ENCODE results near the gene MBTPS1.
A peak's percentile ranks its signal among the peaks of the same experiment; 100 is the strongest.
"Not testable (repeated sequence)": the region's sequence is repeated elsewhere in the genome, so short reads cannot be mapped to it uniquely, and the experiment has no call there.

Gene MBTPS1

DNA sequence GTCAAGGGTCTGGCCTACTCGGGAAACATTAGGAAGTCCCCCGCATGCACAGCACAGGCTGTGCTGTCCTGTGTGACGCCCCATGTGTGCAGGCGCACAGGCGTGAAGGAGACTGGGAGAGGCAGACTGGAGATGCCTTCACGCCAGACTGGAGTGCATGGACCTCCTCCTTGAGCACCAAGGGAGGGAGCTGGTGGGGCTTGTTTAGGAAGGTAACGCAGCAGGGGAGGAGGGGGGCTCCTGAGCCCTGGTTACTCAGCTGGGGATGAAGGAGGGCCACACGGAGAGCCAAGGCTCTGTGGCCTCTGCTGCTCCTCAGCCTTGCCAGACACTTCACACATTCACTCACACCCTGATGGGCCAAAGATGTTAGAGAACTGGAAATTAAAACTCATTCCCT is 20.5 kb upstream of the MBTPS1 start:
- no peak for DNase-seq

DNA sequence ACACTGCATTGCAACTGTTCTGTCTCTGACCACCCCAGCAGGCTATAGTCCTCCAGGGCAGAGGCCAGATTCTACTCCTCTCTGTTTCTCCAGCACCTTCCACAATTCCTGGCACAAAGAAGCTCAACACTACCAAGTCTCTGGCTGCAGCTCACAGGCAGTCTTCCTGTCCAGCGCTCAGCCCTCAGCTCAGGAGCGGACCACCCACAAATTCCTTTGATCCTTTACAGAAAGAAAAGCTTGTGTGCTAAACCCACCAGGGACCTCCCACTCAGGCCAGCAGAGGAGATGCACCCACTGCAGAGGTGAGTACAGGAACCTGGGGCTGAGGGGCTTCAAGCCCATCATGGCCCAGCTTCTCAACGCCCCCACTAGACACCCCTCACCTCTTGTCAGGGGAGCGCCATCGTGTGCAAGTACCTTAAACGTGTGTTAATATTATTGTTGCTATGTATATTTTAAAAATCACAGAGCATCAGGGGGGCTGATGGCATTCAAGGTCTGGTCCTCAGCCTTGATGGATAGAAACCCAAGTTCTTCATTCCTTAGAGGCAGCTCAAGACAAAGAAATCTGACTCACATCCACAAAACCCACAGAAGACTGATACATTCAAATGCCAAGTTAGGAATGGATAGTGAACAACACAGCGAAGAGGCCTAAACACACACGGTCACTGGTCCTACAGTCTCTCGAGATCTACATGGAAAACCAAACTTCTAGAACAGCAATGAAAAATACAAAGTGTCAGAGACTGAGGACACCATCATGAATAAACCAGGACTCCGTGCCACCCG is 19.8 kb upstream of the MBTPS1 start:
- no peak for DNase-seq

DNA sequence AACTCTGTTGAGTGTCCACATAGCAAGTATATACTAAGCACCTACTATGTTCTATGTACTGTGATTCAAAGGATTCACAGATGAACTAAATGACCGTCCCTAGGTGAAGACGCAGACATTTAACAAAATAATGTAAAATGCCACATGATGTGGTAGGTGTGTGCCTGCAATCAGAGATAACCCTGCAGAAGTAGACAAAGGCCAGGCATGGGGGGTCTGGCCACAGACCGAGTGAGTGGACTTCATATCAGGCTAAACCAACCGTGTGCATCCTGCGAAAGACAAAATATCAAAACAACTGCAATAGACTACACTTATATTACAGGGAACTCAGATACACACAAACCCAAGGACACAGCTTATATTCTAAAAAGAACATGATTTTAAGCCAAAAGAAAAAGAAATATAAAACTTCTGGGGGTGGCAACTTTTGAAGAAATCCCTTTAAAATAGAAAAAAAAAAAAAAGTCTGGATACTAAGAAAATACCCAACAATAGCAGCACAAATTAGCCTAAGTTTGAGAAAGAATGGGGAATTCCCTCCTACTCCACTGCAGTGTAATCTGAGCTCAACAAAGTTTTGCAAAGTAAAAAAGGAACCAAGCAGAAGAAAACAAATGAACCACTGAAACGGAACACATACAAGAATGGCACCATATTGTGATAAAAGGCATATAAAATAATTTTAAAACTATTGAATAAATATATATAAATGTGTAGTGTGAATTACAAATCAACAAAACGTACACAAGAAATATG is 16.0 kb upstream of the MBTPS1 start:
- DNase-seq, result no peak

DNA sequence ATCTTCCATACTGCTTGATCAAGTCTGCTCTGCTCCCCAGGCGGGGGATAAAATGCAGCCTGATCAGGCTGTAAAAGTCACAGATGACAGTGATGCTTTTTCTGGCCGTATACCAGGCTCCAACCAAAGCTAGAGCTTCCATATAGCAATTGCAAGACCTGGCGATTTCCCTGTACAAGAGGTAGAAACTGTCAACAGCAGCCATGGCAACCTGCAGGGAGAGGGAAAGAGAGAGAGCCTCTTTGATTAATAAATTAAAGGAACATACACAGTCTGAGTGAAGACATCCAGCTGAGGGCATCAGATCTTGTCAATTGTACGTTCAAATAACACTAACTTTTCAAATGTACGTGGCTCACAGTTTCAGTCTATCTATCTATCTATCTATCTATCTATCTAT is 14.4 kb upstream of the MBTPS1 start:
- peak in 1 of 51 donors; percentile 7 for DNase-seq

DNA sequence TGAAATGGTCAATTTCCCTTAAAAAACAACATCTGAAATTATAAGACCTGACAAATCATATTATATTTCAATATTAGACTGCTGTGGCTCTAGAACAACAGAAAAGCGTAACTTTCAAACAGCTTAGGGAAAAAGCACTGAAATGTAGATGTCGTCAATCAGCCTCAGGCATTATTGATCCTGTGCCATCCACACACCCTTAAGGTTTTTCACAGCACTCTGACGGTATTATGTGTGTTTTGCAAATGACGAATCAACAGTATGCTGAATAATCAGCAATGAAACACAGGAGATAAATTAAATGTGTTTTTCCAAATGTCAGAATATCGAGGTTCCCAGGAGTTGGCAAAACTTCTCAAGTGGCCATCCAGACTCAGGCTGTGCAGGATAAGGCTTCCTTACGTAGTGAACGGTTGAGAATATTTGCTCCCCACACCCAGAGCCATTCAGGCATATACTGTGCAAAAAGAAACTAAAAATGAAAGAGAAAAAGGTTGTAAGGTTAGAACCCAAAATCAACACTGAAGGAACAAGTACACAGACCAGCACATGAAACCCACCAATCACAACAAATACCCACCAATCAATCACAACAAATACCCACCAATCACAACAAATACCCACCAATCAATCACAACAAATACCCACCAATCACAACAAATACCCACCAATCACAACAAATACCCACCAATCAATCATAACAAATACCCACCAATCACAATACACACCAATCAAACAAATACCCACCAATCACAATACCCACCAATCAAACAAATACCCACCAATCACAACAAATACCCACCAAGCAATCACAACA is 7.7 kb upstream of the MBTPS1 start:
- no peak for DNase-seq

DNA sequence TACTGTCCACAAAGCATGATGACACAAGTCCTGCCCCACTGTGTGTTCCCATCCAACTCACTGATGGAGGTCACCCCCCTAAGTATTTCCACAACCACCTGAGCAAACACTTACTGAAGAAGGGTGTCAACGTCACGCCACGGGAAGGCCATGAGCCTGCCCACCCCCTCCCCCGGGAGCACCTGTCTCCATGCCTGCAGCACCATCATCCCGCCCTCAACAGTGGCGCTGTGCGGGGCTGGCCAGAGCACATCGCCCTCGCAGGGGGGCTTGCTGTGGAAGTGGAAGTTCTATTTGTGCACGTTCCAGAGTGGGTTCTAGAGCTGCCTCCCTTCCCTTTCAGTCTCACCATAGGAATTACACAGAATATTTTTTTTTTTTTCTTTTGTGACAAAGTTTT is 4.3 kb upstream of the MBTPS1 start:
- no peak for DNase-seq

DNA sequence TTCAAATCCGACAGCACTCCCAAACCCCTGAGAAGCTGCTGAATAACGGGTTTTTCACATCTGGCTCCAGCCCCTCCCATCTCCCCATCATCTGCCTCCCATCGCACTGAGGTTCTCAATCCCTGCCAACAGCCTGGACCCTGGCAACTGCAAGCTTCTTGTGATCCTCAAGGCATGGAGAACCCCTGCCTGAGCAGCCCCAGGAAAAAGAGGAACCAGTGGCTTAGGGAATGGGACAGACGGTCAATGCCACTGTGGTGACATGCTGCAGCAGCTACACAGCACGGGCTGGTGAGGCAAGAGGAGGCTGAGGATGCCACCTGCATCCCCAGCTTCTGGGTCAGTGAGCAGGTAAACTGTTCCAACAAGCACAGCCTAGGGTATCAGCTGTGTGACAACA is 3.3 kb upstream of the MBTPS1 start:
- no peak for DNase-seq

DNA sequence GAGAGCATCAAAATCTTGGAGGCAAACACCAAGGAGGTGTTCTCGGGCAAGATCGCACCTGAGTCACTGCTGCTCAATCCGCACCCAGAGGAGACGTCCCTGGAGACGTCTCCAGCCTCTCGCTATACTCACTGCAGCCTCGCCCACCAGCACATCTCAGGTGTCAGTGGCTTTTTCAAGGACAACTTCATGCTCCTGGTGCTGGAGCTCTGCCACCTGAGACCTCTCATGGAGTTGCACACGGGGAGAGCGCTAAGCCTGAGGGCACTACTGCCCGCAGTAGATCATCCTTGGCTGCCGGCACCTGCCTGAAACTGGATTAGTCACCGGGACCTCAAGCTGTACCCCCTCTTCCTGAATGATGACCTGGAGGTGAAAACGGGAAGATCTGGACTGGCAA is 2.6 kb upstream of the MBTPS1 start:
- no peak for DNase-seq

DNA sequence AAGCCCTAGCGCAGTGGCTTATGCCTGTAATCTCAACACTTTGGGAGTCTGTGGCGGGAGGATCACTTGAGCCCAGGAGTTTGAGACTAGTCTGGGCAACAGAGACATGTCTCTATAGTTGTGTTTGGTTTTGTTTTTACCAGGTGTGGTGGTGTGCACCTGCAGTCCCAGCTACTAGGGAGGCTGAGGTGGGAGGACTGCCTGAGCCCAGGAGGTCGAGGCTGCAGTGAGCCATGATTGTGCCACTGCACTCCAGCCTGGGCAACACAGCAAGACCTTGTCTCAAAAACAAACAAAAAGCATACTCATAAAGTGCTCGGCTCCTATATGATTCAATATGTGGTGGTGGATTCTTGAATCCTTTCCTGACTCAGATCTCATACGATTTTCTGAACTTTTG is 1.6 kb upstream of the MBTPS1 start:
- DNase-seq, result not testable (repeated sequence)

DNA sequence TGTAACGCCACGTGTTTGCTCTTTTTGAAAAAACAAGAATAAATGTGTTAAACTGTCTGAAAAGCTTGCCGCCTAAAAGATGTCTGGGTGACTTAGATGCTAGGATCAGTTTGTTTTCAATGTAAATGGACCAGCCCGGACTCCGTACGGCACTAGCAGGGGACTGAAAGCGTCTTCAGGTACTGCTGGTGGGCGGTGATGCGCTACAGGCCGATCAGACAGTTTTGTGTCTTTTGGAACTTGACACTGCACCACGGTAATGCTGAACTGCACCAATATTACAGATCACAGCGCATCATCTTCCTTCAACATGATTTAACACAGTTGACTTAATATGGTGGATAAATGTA is 727 bp upstream of the MBTPS1 start:
- DNase-seq, result peak in 11 of 51 donors; percentile 30 to 77 (median 46)

DNA sequence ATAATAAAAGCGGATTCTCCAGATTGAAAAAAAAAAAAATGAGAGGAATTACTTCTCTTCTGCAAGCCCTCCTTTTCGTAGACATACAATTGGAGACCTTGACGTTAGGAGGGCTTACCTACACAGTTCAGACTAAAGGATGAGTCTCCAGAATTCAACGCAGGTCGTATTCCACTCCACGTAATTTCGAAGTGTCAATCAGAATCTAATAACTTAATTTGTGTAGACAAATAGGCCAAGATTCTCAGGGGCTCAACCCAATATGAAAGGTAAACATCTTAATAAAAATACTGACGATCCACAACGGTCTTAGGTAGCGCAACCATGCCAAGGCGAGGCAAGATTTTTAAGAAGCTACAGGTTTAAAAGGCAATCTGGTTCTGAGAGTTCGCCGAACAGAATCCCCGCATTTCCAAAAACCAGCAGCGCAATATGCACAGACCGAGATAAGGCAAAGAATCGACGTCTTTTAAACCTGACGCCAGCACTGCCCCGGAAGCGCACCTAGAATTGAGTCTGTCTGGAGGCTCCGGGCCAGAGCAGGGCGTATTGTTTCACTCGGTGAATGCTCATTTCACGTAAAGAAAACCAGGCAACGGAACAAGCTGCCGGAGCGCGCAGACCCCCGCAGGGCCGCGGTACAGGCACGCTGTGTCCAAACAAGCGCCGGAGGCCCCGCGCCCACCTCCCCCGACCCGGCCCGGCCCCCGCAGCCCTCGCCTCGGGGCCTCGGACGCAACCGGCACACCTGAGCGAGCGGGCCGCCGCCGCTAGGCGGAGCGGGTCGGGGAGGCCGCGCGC is 623 bp downstream of the MBTPS1 start:
- DNase-seq, result peak in 10 of 51 donors; percentile 32 to 65 (median 44)

DNA sequence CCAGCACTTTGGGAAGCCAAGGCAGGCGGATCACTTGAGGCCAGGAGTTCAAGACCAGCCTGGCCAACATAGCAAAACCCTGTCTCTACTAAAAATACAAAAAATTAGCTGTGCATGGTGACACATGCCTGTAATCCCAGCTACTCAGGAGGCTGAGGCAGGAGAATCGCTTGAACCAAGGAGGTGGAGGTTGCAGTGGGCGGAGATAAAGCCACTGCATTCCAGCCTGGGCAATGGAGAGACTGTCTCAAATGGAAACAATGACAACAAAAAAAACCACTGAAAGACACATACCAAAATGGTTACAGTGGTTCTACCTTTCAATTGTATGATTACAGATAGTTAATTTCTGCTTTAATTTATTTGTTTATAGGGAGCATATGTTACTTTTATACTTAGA is 4.8 kb downstream of the MBTPS1 start:
- not testable (repeated sequence) for DNase-seq

DNA sequence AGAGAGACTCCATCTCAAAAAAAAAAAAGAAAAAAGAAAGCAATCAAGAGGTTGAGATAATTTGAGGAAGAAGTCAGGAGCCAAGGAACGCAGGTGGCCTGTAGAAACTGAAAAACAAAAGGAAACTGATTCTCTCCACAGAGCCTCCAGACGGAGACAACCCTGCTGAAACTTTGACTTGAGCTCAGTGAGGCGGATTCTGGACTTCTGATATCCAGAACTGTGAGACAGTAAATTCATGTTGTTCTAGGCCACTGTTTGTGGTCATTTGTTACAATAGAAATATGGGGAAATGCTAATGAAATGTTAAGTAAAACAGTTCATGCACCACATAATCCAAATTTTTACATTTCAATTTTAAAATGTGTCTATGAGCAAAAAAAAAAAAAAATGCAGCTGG is 5.2 kb downstream of the MBTPS1 start:
- no peak for DNase-seq

DNA sequence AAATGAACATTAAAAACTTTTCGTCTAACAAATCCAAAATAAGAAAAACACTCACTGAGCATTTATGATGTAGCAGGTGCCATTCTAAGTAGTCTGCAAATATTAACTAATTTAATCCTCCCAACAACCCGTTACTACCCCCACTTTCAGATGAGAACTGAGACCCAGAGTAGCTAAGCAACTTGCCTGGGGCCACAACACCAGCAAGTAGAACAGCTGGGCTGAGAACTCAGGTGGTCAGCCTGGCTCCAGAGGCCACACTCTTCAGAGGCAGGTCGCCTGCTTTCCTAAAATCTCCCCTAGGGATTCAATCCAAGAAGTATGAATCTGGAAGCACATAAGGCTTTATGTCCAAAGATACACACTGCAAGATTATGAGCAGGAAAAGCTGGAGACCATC is 6.2 kb downstream of the MBTPS1 start:
- no peak for DNase-seq

DNA sequence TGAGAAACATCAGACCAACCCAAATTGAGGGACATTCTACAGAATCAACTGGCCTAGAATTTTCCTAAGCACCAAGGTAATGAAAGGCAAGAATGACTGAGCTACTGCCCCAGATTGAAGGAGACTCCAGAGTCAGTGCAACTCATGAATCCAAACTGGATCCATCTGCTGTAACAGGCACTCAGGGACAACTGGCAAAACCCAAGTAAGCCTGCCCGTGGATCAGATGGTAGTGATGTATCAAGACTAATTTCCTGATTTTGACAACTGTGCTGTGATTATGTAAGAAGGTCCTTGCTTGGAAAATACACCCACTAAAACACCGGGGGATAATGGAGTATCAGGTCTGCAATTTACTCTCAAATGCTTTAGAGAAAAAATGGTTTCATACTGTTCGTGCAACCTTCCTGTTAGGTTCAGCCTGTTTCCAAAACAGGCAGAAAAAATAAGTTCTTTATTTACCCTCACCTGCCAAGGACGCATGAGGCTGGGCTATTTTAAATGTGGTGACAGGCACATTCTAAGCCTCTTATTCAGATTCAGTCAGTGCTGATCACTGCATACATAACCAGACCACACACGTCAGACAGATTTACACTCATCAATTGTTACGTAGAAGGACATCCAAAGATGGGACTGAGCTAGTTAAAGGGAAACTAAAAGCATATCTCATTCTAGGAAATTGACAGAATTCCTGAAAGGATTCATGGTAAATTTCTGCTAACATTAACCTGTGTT is 7.0 kb downstream of the MBTPS1 start:
- DNase-seq, result peak in 1 of 51 donors; percentile 30

DNA sequence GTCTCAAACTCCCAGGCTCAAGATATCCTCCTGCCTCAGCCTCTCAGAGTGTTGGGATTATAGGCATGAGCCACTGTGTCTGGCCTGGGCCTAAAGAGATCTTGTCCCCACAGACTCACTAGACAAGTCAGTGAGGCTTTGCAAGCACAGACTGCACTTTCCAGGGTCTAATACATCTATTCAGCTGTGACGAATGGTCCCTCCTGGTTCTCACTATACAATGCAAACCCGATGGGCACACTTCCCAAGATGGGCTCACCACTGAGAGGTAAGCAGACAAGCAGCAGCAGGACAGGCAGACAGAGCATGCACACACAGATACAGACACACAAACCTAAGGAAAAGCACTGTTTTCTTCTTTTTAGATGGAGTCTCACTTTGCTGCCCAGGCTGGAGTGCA is 8.8 kb downstream of the MBTPS1 start:
- no peak for DNase-seq

DNA sequence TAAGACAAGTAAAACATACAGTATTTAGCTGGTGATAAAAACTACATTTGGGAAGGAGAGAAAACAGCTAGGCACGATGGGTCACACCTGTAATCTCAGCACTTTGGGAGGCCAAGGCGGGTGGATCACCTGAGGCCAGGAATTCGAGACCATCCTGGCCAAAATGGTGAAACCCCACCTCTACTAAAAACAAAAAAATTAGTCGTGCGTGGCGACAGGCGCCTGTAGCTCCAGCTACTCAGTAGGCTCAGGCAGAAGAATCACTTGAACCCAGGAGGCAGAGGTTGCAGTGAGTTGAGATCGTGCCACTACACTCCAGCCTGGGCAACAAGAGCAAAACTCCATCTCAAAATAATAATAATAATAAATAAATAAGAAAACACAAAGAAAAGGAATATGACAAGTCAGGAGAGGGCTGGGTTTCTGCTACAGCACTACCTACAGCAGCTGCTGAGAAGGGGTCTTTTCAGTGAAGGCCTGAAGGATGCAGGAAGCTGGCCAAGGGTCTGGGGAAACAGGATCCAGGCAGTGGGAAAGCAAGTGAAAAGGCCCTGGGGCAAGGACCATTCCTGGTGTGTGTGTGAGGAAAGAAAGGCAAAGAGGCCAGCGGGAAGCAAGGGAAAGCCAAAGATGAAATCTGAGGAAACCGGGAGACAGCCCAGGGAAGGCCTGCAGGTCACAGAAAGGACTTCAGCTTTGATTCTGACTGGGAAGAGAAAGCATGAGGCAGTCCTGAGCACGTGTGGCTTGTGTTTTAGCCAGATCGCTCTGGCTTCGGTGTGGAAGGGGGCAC is 10.6 kb downstream of the MBTPS1 start:
- DNase-seq, result no peak

DNA sequence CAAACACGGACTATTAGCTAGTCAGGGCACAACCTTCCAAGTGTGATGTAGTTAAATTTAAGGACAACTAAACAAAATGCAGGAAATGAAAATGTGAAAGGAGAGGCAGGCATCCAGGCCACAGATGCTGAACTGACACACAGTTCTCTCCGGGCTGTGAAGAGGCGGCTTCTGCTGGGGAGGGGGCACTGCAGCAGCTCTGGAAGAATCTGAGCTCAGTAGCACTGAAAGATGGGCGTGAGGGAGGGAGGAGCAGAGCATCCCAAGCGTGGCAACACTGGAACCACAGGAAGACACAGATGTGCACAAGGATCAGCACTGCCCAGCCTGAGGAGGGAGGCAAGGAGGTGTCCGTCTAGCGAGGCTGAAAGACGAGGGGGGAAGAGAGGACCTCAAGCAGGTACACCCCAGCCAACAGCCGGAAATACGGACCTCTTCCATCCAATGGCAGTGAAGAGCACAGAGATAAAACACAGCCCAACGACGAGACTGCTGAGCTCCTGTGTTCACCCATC is 11.4 kb downstream of the MBTPS1 start:
- DNase-seq, result peak in 2 of 51 donors; percentile 11 to 14

DNA sequence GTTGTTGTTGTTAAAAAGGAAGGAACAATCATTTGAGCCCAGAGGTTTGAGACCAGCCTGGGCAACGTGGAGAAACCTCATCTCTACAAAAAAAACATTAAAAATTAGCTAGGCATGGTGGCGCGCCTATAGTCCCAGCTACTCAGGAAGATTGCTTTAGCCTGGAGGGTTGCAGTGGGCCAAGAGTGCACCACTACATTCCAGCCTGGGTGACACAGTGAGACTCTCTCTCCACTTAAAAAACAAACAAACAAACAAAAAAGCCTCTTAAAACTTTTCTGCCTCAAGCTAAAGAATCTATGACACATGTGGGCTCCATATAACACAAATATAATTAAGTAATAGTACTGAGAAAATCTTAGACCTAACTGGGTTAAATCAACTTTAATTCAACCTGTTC is 12.5 kb downstream of the MBTPS1 start:
- DNase-seq, result no peak

DNA sequence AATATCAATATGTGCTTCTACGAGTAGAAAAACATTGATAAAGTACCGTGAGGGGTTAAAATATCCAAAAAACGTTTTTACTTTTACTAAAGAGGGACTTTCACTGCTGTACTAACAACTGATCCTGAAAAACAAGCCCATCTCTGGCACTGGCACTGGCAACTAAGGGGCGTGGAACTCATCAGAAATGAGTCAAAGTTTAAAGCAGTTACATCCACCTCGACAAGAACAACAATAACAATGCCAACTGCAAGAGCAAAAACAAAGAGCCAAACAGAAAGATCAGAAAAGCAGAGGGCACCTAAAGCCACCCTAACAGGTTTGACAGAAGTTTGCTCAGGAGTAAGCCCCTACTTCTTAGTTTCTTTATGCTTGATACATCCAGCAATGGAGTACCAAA is 13.1 kb downstream of the MBTPS1 start:
- no peak for DNase-seq

Measured in hypothalamus (tissue), 51 donors.